GM18909 (cell line): Measurements from ENCODE around the gene RIN3.
"Not testable (repeated sequence)": the region's sequence is repeated elsewhere in the genome, so short reads cannot be mapped to it uniquely, and the experiment has no call there.

Source experiments
- ATAC-seq: cut with Tn5 transposase; IDR thresholded peaks from one replicate; pipeline ENCODE4 v1.9.1; 2021; ENCODE audit warnings: mild to moderate bottlenecking; ENCODE audit not compliant: unreplicated experiment, poor library complexity

The RIN3 gene

DNA sequence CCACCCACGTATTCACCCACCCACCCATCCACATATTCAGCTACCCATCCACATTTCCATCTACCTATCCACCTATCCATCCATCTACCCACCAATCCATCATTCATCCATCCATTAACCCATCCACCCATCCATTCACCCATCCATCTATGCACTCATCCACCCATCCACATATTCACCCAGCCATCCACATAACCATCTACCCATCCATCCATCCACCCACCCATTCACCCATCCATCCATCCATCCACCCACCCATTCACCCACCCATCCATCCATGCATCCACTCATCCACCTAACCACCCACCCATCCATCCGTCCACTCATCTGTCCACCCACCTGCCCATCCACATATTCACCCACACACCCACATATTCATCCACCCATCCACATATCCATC is 164.4 kb downstream of the RIN3 start:
- no peak for ATAC-seq

GRCh38 chr14:92678766-92679165 is 165.2 kb downstream of the RIN3 start:
- ATAC-seq: no peak

DNA sequence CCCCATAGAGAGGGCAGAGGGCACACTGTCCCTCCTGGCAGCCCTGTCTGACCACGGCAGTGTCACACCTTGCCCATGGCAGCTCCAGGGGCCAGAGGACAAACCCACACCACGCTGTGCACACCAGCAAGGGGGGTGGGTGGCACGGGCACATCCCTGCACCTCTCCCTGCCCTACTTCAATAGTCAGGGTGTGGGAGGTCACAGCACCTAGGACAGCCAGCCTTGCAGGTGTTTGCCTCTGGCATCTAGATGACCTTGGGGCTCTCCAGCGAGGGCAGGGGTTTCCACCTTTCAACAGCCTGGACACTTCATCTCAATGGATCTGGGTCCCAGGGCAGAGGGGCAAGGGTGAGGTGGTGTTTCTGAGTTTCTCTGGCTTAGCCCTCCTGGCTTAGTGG is 165.7 kb downstream of the RIN3 start:
- no peak for ATAC-seq

DNA sequence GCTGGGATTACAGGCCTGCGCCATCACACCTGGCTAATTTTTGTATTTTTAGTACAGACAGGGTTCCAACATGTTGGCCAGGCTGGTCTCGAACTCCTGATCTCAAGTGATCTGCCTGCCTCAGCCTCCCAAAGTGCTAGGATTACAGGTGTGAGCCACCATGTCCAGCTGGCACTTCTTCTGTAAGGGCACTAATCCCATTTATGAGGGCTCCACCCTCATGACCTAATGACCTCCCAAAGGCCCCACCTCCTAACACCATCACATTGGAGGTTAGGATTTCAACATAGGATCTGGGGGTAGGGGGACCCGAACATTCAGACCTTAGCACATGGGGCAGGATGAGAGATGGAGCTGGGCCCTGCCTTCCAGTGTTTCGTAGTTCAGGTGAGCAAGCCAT is 166.7 kb downstream of the RIN3 start:
- ATAC-seq: not testable (repeated sequence)

DNA sequence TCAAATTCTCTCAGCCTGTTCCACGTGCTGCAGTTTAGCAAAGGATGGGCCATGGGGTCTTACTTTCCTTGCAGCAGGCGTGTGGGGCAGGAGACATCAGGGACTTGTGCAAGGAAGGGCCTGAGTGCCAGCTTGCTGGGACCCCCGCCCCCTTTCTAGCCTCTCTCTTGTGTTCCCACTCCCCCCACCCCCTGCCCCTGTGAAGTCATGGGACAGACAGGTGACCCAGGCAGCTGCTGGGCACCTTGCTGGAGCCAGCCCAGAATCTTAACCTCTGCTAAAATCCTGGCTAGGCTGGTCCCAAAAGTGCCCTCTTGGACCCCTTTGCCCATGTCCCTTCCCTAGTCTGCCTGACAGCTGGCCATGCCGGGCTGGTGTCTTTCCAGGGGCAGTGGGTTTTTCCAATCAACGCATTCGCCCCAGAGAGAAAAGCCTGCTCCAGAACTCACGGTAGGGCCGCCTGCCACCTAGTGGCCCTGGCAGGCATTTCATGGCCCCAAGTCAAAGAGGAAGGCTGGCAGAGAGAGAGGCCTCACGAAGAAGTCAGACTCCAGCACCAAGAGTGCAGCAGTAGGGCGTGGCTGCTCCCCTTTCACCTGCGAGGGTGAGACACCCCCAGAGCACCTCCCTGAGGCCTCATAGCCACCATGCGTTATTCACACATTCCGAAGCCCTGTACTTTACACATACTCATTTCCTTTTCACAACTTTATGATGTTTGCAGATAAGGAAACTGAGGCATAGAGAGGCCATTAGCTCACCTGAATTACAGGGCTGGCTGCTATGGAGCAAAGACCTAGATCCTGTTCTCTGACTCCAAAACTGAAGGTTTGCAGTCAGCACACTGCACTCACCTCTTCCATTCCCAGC is 167.4 kb downstream of the RIN3 start:
- no peak for ATAC-seq

- no peak for ATAC-seq
These were observed 169.5 kb downstream of the RIN3 start for GRCh38 chr14:92683041-92683440.

DNA sequence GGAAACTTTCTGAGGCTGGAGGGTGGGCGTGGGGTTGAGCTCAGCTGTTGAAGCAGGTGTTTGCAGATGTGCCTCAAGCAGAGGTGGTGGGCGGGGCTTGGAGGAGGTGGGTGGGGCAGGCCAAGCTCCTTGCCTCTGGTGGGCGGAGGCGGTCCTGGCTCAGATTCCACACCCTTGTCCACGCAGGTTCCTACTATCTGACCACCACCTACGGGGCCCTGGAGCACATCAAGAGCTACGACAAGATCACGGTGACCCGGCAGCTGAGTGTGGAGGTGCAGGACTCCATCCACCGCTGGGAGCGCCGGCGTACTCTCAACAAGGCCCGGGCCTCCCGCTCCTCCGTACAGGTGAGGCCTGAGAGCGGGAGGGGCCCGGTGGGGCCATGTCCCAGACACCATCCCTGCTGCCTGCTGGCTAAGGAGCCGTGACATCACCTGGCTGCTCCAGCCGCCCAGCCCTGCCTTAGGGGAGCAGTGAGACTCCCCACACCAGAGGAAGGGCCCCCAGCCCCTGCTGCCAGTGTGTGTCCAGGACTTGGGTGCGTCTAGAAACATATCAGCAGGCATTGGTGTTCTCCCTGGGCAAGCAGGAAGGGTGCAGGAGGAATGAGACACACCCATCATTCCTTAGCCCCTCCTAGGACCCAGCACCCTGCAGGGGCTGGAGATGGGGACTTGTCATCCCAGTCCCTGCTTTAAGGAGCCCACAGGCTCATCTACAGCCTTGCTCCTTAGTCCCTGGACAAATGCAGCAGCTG is 171.4 kb downstream of the RIN3 start:
- ATAC-seq: no peak

DNA sequence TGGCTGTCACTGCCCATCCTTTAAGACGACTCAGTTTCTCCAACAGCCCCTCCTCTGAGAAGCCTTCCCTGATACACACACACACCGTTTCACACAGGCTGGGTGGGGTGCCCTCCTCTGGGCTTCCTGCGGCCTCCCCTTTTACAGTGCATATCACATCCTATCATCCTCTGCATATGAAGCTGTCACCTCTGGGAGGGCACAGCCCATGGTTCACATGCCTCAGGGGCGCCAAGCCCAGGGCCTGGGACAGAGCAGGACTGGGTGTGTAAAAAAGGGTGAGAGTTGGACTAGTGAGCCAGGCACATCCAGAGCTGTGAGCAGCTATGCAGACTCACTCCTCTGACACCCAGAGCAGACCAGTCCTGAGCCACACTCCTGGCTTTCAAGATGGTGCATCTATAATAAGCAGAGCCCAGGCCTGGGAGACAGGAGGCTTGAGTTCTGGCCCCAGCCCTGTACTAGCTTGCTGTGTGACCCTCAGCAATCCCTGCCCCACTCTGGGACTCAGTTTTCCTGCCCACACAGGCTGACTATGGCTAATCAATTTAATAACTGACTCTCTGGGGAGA is 172.3 kb downstream of the RIN3 start:
- no peak for ATAC-seq

GRCh38 chr14:92686411-92686899 is 172.9 kb downstream of the RIN3 start:
- no peak for ATAC-seq

DNA sequence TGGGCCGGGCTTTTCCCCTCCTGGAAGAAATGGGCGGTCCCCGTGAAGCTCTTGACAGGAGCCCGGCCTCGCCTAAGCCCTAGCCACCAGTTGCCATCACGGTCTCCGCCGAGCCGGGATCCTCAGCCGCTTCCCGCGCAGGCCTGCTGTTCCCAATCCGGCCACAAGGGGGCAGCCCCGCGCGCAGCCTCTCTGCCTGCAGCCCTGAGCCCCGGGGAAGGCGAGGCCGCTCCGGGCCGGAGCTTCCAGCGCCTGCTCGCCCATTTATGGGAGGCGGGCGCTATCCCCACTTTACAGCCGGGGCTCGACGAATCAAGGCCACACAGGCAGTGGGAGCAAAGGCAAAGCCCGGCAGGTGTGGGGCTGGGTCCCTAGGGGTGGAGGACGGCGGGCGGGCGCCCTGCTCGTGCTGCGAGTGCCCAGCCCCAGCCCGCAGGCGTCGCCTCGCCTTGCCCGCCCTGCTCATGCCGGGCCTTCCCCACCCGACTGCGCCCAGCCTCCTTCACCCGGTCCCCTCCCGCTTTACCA is 173.4 kb downstream of the RIN3 start:
- no peak for ATAC-seq

DNA sequence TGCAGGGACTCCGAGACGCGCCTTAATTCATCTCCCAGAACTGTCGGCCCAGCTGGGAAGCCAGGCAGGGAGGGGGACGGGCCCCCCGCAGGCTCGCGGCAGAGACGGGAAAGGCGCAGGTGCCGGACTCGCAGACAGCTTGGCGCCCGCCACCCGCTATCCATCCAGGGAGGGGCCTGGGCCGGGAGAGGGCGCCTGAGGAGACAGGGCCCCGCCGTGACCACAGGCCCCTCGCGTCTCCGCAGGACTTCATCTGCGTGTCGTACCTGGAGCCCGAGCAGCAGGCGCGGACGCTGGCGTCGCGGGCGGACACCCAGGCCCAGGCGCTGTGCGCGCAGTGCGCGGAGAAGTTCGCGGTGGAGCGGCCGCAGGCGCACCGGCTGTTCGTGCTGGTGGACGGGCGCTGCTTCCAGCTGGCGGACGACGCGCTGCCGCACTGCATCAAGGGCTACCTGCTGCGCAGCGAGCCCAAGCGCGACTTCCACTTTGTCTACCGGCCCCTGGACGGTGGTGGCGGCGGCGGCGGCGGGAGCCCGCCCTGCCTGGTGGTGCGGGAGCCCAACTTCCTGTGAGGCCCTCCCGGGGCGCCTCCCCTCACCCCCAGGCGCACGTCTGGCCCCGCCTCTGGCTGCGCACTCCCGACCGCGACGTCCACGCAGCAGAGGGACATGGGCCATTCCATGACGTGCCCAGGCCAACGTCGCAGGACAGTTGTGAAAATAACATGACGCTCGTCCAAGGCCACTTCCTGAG is 174.3 kb downstream of the RIN3 start:
- no peak for ATAC-seq

GRCh38 chr14:92688434-92689375 is 175.1 kb downstream of the RIN3 start:
- no peak for ATAC-seq

GRCh38 chr14:92690171-92691011 is 176.8 kb downstream of the RIN3 start:
- ATAC-seq: no peak

DNA sequence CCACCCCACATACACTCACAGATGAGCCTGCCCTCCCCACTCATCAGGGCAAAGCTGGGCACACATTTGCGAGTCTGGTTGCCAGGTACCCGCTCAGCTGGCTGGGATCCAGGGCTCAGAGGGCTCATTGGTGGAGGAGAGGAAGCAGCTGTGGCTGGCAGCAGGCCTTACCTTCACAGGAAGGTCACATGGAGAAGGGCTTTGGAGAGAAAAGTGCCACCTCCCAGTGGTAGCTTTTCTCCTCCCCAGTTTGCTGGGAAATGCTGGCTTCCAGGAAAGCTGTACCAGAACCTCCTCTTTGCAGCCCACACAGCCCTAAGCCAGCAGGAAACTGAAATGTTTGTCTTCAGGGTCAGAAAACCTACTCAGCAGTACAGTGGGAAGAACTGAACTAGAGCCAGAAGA is 179.2 kb downstream of the RIN3 start:
- ATAC-seq: no peak

DNA sequence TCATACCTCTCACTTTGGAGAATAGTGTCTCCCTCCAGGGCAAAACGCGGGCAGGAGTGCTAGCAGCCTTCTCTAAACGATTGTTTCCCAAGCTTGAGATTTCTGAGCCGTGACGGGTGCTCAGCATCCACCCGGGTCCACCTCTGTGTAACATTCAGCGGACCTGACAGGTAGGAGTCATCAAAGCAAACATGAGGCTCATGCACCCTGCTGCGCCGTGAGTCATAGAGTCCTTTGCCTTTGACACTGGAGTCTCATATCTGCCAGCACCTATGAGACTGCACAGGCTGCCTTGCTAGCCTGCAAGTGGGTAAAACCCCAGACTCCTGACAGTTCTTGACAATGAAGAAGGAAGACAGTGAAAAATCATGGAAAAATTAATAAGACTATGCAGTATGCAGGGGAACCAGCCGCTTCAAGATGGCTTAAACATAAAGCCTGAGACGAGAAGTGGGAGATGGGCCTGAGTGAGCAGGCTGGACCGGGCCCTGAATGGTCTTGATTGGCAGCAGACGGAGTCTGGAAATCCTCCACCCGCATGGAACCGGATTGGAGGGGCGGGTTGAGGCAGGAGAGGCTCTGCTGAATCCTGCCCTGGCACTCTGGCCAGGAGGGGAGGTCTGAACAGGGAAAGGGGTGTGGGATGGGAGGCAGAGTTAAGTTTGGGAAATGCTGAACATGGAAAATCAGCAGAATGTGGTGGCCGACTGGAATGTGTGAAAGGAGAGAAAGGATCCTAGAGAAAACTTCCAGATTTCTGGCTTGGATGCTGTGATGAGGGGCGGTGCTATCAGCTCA is 180.6 kb downstream of the RIN3 start:
- no peak for ATAC-seq

DNA sequence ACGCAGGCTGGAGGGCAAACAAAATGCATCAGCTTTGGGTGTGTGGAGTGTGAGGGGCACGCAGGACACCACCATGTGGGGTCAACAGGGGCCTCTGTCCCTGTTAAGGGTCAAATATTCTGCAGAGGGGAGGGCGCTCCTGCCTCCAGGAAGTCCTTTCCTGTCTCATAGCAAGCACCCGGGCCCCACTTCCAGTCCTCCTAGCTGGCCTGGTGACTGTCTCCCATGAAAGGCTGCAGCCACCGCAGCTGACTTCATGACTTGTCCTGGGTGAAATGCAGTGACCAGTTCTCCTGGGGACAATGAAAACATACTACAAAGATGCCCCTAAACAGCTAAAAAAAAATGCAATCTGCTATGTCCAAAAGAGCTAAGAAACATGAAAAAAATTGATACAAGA is 181.2 kb downstream of the RIN3 start:
- ATAC-seq: no peak

DNA sequence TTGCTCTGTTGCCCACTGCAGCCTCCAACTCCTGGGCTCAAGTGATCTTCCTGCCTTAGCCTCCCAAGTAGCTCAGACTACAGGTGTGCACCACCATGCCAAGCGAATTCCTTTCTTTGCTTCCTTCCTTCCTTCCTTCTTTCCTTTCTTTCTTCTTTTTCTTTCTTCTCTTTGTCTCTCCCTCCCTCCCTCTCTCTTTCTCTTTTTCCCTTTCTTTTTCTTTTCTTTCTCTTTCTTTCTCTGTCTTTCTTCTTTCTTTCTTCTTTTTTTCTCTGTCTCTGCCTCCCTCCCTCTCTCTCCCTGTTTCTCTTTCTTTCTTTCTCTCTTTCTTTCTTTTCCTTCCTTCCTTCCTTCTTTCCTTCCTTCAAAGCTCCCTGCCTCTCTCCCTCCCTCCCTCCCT is 182.0 kb downstream of the RIN3 start:
- ATAC-seq: no peak
